WTC11 (cell line): ENCODE data around the gene UCKL1. TPM values are rescaled to one million over a fixed set of nuclear protein-coding genes. Genes with fewer than 3 reads are reported as not detected.
"Not testable (repeated sequence)": the region's sequence is repeated elsewhere in the genome, so short reads cannot be mapped to it uniquely, and the experiment has no call there.

Experiments
- ATAC-seq: fragments of 200-7000 bp; cut with Tn5 transposase; 2 replicates; pipeline ENCODE4 v1.10.0; 2021; ENCODE audit warnings: mild to moderate bottlenecking, moderate library complexity
- CTCF ChIA-PET: fragments of 300-600 bp; sonication (Branson Sonifier 250); formaldehyde crosslinking; loops from one replicate; lab custom pipeline; 2021; ENCODE audit warnings: antibody characterized with exemption; lab: Charles Lee
- POLR2A ChIA-PET: fragments of 350-600 bp; sonication (Branson Sonifier 250); formaldehyde crosslinking; loops from one replicate; lab custom pipeline; 2021; ENCODE audit warnings: antibody characterized with exemption; lab: Charles Lee
- DNase-seq: peaks from one replicate; pipeline ENCODE4 v3.0.0; 2021; ENCODE audit warnings: low spot score
- H3K27ac Mint-ChIP-seq: 2 replicates; pipeline ENCODE4 v1.8.0; 2021; ENCODE audit warnings: mixed read lengths
- H3K27me3 Mint-ChIP-seq: 2 replicates; pipeline ENCODE4 v1.8.0; 2021; ENCODE audit warnings: low read depth, mild to moderate bottlenecking, moderate library complexity, mixed read lengths
- H3K36me3 Mint-ChIP-seq: 2 replicates; pipeline ENCODE4 v1.8.0; 2021; ENCODE audit warnings: mixed read lengths
- H3K4me1 Mint-ChIP-seq: 2 replicates; pipeline ENCODE4 v1.8.0; 2022; ENCODE audit warnings: mixed read lengths
- H3K4me3 Mint-ChIP-seq: 2 replicates; pipeline ENCODE4 v1.8.0; 2021; ENCODE audit warnings: mild to moderate bottlenecking, moderate library complexity, mixed read lengths
- H3K9me3 Mint-ChIP-seq: 2 replicates; pipeline ENCODE4 v1.8.0; 2021; ENCODE audit warnings: mixed read lengths
- ARID4B ChIP-seq: sonication (generic); formaldehyde crosslinking; IDR thresholded peaks from 2 replicates; pipeline ENCODE4 v1.8.0; 2023; ENCODE audit warnings: missing genetic modification reagents, mild to moderate bottlenecking, borderline replicate concordance
- ATF6 ChIP-seq: sonication (generic); formaldehyde crosslinking; IDR thresholded peaks from 2 replicates; pipeline ENCODE4 v1.8.1; 2023; ENCODE audit warnings: mild to moderate bottlenecking, missing genetic modification reagents
- FOXK1 ChIP-seq: sonication (generic); formaldehyde crosslinking; IDR thresholded peaks from 2 replicates; pipeline ENCODE4 v1.8.0; 2022; ENCODE audit warnings: mild to moderate bottlenecking, moderate library complexity, missing genetic modification reagents
- FOXP1 ChIP-seq: sonication (generic); formaldehyde crosslinking; IDR thresholded peaks from 2 replicates; pipeline ENCODE4 v1.8.0; 2022; ENCODE audit warnings: missing genetic modification reagents, mild to moderate bottlenecking, moderate library complexity, borderline replicate concordance
- IRF2 ChIP-seq: sonication (generic); formaldehyde crosslinking; IDR thresholded peaks from 2 replicates; pipeline ENCODE4 v1.8.0; 2022; ENCODE audit warnings: low read depth, missing genetic modification reagents, borderline replicate concordance
- MAX ChIP-seq: sonication (generic); formaldehyde crosslinking; IDR thresholded peaks from 2 replicates; pipeline ENCODE4 v1.8.0; 2022; ENCODE audit warnings: mild to moderate bottlenecking, missing genetic modification reagents
- MYBL2 ChIP-seq: sonication (generic); formaldehyde crosslinking; IDR thresholded peaks from 2 replicates; pipeline ENCODE4 v1.8.1; 2023; ENCODE audit warnings: mild to moderate bottlenecking, moderate library complexity, missing genetic modification reagents
- NFE2L1 ChIP-seq: sonication (generic); formaldehyde crosslinking; IDR thresholded peaks from 2 replicates; pipeline ENCODE4 v1.8.1; 2023; ENCODE audit warnings: missing genetic modification reagents
- SMAD3 ChIP-seq: sonication (generic); formaldehyde crosslinking; IDR thresholded peaks from 2 replicates; pipeline ENCODE4 v1.8.0; 2022; ENCODE audit warnings: missing genetic modification reagents, mild to moderate bottlenecking, borderline replicate concordance
- SMAD4 ChIP-seq: sonication (generic); formaldehyde crosslinking; IDR thresholded peaks from 2 replicates; pipeline ENCODE4 v1.8.0; 2022; ENCODE audit warnings: mild to moderate bottlenecking, missing genetic modification reagents
- SP1 ChIP-seq: sonication (generic); formaldehyde crosslinking; conservative IDR thresholded peaks from 2 replicates; pipeline ENCODE4 v1.8.1; 2022; ENCODE audit warnings: missing genetic modification reagents
- ZNF121 ChIP-seq: sonication (generic); formaldehyde crosslinking; IDR thresholded peaks from 2 replicates; pipeline ENCODE4 v1.8.0; 2023; ENCODE audit warnings: missing genetic modification reagents
- ZNF232 ChIP-seq: sonication (generic); formaldehyde crosslinking; IDR thresholded peaks from 2 replicates; pipeline ENCODE4 v1.8.0; 2022; ENCODE audit warnings: mild to moderate bottlenecking, missing genetic modification reagents
- ZNF396 ChIP-seq: fragments of 250-450 bp; sonication (Bioruptor Pico); IDR thresholded peaks from 2 replicates; pipeline ENCODE4 v1.8.0; 2021; ENCODE audit warnings: mild to moderate bottlenecking, moderate library complexity, borderline replicate concordance
- total RNA-seq: library from RNA; stranded (reverse); gene quantifications from 3 replicates; pipeline ENCODE4 v1.2.3, GENCODE V29; 2021

UCKL1 gene
- total RNA-seq, 1 experiment from 2014 or later: 51.2 TPM

- TF ChIP-seq SP1 (CRISPR knock-in tag) (peak; percentile 72), MYBL2 (0 out of 2 replicates have a peak, but pooled peaks have one; percentile 26), FOXP1 (0 out of 2 replicates have a peak, but pooled peaks have one; percentile 12), ZNF232 (CRISPR knock-in tag) (peak; percentile 30; the same call in 1 of the 2 replicates), FOXK1 (CRISPR knock-in tag) (peak; percentile 51), SMAD4 (CRISPR knock-in tag) (0 out of 2 replicates have a peak, but pooled peaks have one; percentile 26), ARID4B (peak; percentile 84)
- TF ChIP-seq, all 79 proteins: peak for 13
Measured at GRCh38 chr20:63973636-63974401, 17.6 kb upstream of the UCKL1 start (continued).

GRCh38 chr20:63973160-63973479 is 16.9 kb upstream of the UCKL1 start:
- Mint-ChIP-seq H3K36me3 (peaks cover 9% of the 10 kb centered on the region), H3K4me1 (peaks cover 14% of the 10 kb centered on the region), H3K4me3 (peak overlapping the region; percentile 55), H3K27ac (no peak overlapping the region), H3K27me3 (peaks cover 32% of the 10 kb centered on the region)
- ChIA-PET POLR2A (interaction anchor here (0.6 to 0.7 kb wide), 2 partner anchors 266 to 304 kb away, joined by 3 read pairs; partner anchors contain the start of genes ARFRP1 and ZGPAT), CTCF (interaction anchor here (0.6 to 2.3 kb wide), 38 partner anchors 16 to 1604 kb away, joined by 3 to 54 read pairs (median 6); partner anchors contain the start of genes PTK6, TPD52L2 and UCKL1)
- ATAC-seq (no peak), DNase-seq (no peak)
- TF ChIP-seq ZNF121 (CRISPR knock-in tag) (peak; percentile 84), IRF2 (CRISPR knock-in tag) (no peak), MAX (no peak), ZNF396 (no peak)
- TF ChIP-seq, all 79 proteins: peak for 1
- no peaks in the 10 kb centered on the region; the same call in 1 of the 2 replicates for H3K9me3 Mint-ChIP-seq

- ATAC-seq: no peak
- CTCF ChIA-PET: interaction anchor here (1.0 to 2.3 kb wide), 9 partner anchors 8 to 435 kb away, joined by 5 to 54 read pairs (median 12); partner anchors contain the start of genes PRPF6, PTK6 and UCKL1
- H3K4me3 Mint-ChIP-seq: no peak overlapping the region
Measured at GRCh38 chr20:63972312-63973159, 16.3 kb upstream of the UCKL1 start.

GRCh38 chr20:63971960-63972311 is 15.7 kb upstream of the UCKL1 start:
- peaks cover 12% of the 10 kb centered on the region for H3K4me1 Mint-ChIP-seq
- H3K27ac Mint-ChIP-seq, DNase-seq, ATAC-seq, POLR2A ChIA-PET, H3K9me3 Mint-ChIP-seq: not testable (repeated sequence)
- H3K4me3 Mint-ChIP-seq: peak overlapping the region; percentile 8; the same call in 1 of the 2 replicates
- peaks cover 27% of the 10 kb centered on the region for H3K27me3 Mint-ChIP-seq
- CTCF ChIA-PET: interaction anchor here (0.7 to 1.1 kb wide), 3 partner anchors 9 to 394 kb away, joined by 3 to 9 read pairs (median 5); partner anchors contain the start of gene PRPF6
- H3K36me3 Mint-ChIP-seq: peaks cover 20% of the 10 kb centered on the region

More at GRCh38 chr20:63972312-63973159, 16.3 kb upstream of the UCKL1 start:
- H3K9me3 Mint-ChIP-seq: no peaks in the 10 kb centered on the region; the same call in 1 of the 2 replicates
- peaks cover 28% of the 10 kb centered on the region for H3K27me3 Mint-ChIP-seq
- H3K27ac Mint-ChIP-seq: no peak overlapping the region
- H3K36me3 Mint-ChIP-seq: peaks cover 14% of the 10 kb centered on the region
- peaks cover 12% of the 10 kb centered on the region for H3K4me1 Mint-ChIP-seq
- POLR2A ChIA-PET: no interaction called here
- TF ChIP-seq SMAD3 (CRISPR knock-in tag): no peak
- TF ChIP-seq FOXK1 (CRISPR knock-in tag): no peak
- no peak for TF ChIP-seq NFE2L1 (CRISPR knock-in tag)
- TF ChIP-seq ATF6 (CRISPR knock-in tag): no peak
- no peak for DNase-seq
